K562 (cell line): ENCODE measurements around the gene HEMGN. TPM values are rescaled to one million over a fixed set of nuclear protein-coding genes. Genes with fewer than 3 reads are reported as not detected.

Experiments
- ATAC-seq: fragments of 200-7000 bp; cut with Tn5 transposase; 3 replicates; pipeline ENCODE4 v1.9.1; 2020; ENCODE audit warnings: moderate library complexity
- BruUV-seq: library from RNA; stranded (reverse); fragments of 400-500 nt; replicated peaks from 2 replicates; lab custom pipeline; 2021; lab: Mats Ljungman, UMichigan
- CTCF ChIA-PET: fragments of 300-600 bp; formaldehyde crosslinking; extraction: SDS; loops from one replicate; lab custom pipeline; 2021; ENCODE audit warnings: low intra/inter-chr PET ratio; lab: Yijun Ruan, JAX
- POLR2A ChIA-PET: fragments of 300-600, 350-650 bp; sonication (Branson Sonifier 250); formaldehyde crosslinking; extraction: SDS; loops from one replicate; lab custom pipeline; 2021; ENCODE audit warnings: antibody characterized with exemption, inconsistent platforms; lab: Yijun Ruan, JAX
- DNase-seq, 4 experiments: peaks; one replicate each; pipeline versions ENCODE4 v3.0.0 to v3.0.0-alpha.2; 2011 to 2018; ENCODE audit warnings: low spot score in 3 of 4, mixed read lengths in 3 of 4; ENCODE audit errors: extremely low read depth in 1 of 4
- FAIRE-seq: peaks from 2 replicates; lab custom pipeline; 2011; peaks lifted over from hg19 to GRCh38; lab: Jason Lieb, UNC
- H2AFZ ChIP-seq: 2 replicates; pipeline ENCODE4 v1.6.0; 2011; ENCODE audit warnings: low read depth, low read length, control low read depth, inconsistent platforms
- H3K27ac ChIP-seq: fragments of 200-600 bp; 3 replicates; pipeline ENCODE4 v1.8.0; 2011; ENCODE audit warnings: low read depth, mild to moderate bottlenecking, control low read depth, inconsistent platforms, low read length, moderate library complexity, mixed read lengths; ENCODE audit errors: extremely low read depth
- H3K27me3 ChIP-seq, 2 experiments: fragments of 300-600 bp in 1 of 2; 2 replicates in 1 of 2; 3 replicates in 1 of 2; pipeline versions ENCODE4 v1.6.0 to v1.8.0; 2011; ENCODE audit warnings: inconsistent platforms in 2 of 2, low read length in 2 of 2, mild to moderate bottlenecking in 1 of 2, mixed read lengths in 1 of 2, moderate library complexity in 1 of 2; ENCODE audit not compliant: control insufficient read depth in 2 of 2, insufficient read depth in 2 of 2
- H3K36me3 ChIP-seq: fragments of 300-600 bp; 3 replicates; pipeline ENCODE4 v1.8.0; 2011; ENCODE audit warnings: mild to moderate bottlenecking, low read length, inconsistent platforms; ENCODE audit not compliant: control insufficient read depth, insufficient read depth
- H3K4me1 ChIP-seq, 2 experiments: fragments of 200-600 bp in 1 of 2; replicated peaks in 1 of 2; 2 replicates in 1 of 2; 3 replicates in 1 of 2; pipeline versions ENCODE4 v1.5.1 to v1.8.0; 2011; ENCODE audit warnings: inconsistent platforms in 2 of 2, low read length in 2 of 2, mild to moderate bottlenecking in 1 of 2, mixed read lengths in 1 of 2, moderate library complexity in 1 of 2; ENCODE audit not compliant: control insufficient read depth in 2 of 2, insufficient read depth in 2 of 2
- H3K4me2 ChIP-seq: 2 replicates; pipeline ENCODE4 v1.6.1; 2011; ENCODE audit warnings: low read length, control low read depth, inconsistent platforms, mixed read lengths; ENCODE audit not compliant: insufficient read depth
- H3K4me3 ChIP-seq: fragments of 200-600 bp; sonication (generic), shearing (Covaris generic); 2 replicates; pipeline ENCODE4 v1.5.1; 2016; ENCODE audit warnings: control low read depth, inconsistent platforms
- H3K79me2 ChIP-seq: fragments of 200-600 bp; 3 replicates; pipeline ENCODE4 v1.8.0; 2011; ENCODE audit warnings: low read length, inconsistent platforms; ENCODE audit not compliant: control insufficient read depth, insufficient read depth
- H3K9ac ChIP-seq, 2 experiments: 2 replicates each; pipeline versions ENCODE4 v1.6.0 to v1.6.1; 2011; ENCODE audit warnings: low read depth in 2 of 2, low read length in 2 of 2, control low read depth in 1 of 2, inconsistent platforms in 1 of 2, mild to moderate bottlenecking in 1 of 2, mixed read lengths in 1 of 2; ENCODE audit not compliant: insufficient read depth in 1 of 2
- H3K9me1 ChIP-seq: one replicate; pipeline ENCODE4 v1.6.0; 2011; ENCODE audit warnings: inconsistent platforms, mild to moderate bottlenecking, low read length, moderate library complexity; ENCODE audit not compliant: control insufficient read depth, insufficient read depth
- H3K9me3 ChIP-seq: replicated peaks from 2 replicates; pipeline ENCODE4 v1.5.1; 2011; ENCODE audit warnings: low read depth, low read length, inconsistent platforms; ENCODE audit not compliant: control insufficient read depth, insufficient read depth
- H4K20me1 ChIP-seq: replicated peaks from 2 replicates; pipeline ENCODE4 v1.6.1; 2011; ENCODE audit warnings: low read length, inconsistent platforms, mixed read lengths; ENCODE audit not compliant: control insufficient read depth, insufficient read depth
- BMI1 ChIP-seq: fragments of 150-350 bp; IDR thresholded peaks from 2 replicates; pipeline ENCODE4 v1.6.1; 2014; ENCODE audit warnings: low read length
- DPF2 ChIP-seq: fragments of 450-650 bp; IDR thresholded peaks from 2 replicates; pipeline ENCODE4 v1.6.1; 2016
- MEF2A ChIP-seq: IDR thresholded peaks from 2 replicates; pipeline ENCODE4 v1.6.1; 2011; ENCODE audit warnings: low read depth, mild to moderate bottlenecking, low read length, moderate library complexity; ENCODE audit not compliant: control insufficient read depth
- NEUROD1 ChIP-seq: fragments of 150-350 bp; IDR thresholded peaks from 2 replicates; pipeline ENCODE4 v1.6.1; 2014; ENCODE audit warnings: borderline replicate concordance, low read length, low read depth; ENCODE audit not compliant: partially characterized antibody
- NUFIP1 ChIP-seq: fragments of 450-650 bp; IDR thresholded peaks from 2 replicates; pipeline ENCODE4 v1.6.1; 2018; ENCODE audit not compliant: partially characterized antibody
- RBM15 ChIP-seq: fragments of 200-400 bp; formaldehyde crosslinking; IDR thresholded peaks from 2 replicates; pipeline ENCODE4 v1.6.1; 2018; ENCODE audit warnings: mild to moderate bottlenecking, low read length, moderate library complexity; ENCODE audit not compliant: insufficient read depth
- RHOXF2B ChIP-seq: fragments of 250-450 bp; sonication (Bioruptor Pico); conservative IDR thresholded peaks from 2 replicates; pipeline ENCODE4 v1.5.1; 2021
- ZBTB12 ChIP-seq: fragments of 250-450 bp; sonication (Bioruptor Pico); IDR thresholded peaks from 2 replicates; pipeline ENCODE4 v1.4.0; 2020
- ZFP36 ChIP-seq: fragments of 150-350 bp; IDR thresholded peaks from 2 replicates; pipeline ENCODE4 v1.6.1; 2018; ENCODE audit warnings: low read length, low read depth; ENCODE audit not compliant: partially characterized antibody
- ZFPM2 ChIP-seq: fragments of 250-450 bp; sonication (Bioruptor Pico); IDR thresholded peaks from 2 replicates; pipeline ENCODE4 v1.5.1; 2022; ENCODE audit warnings: mild to moderate bottlenecking
- ZNF146 ChIP-seq: IDR thresholded peaks from one replicate; pipeline ENCODE4 v1.6.1; 2018; ENCODE audit warnings: missing compliant biosample characterization; ENCODE audit not compliant: unreplicated experiment
- ZNF444 ChIP-seq: fragments of 250-450 bp; sonication (Bioruptor Pico); IDR thresholded peaks from 2 replicates; pipeline ENCODE4 v1.4.0; 2020; ENCODE audit warnings: mild to moderate bottlenecking, moderate library complexity
- ZNF589 ChIP-seq: fragments of 200-800 bp; sonication (Bioruptor generic); IDR thresholded peaks from 2 replicates; pipeline ENCODE4 v1.6.1; 2016; ENCODE audit warnings: low read depth, missing genetic modification characterization, missing compliant biosample characterization
- WGBS: fragments of 100-300 bp; shearing (Covaris generic); methylation state at CpG from one replicate; pipeline ENCODE4 v1.1.6; 2016; ENCODE audit warnings: low coverage, mixed read lengths; ENCODE audit not compliant: insufficient coverage; ENCODE audit errors: missing lambda C conversion rate; 5-methylcytosine and 5-hydroxymethylcytosine counted together
- in situ Hi-C: fragments of 300-500 bp; cut with MboI; formaldehyde crosslinking; loops from 4 replicates; pipeline ENCODE4 v1.15.0; 2018; ENCODE audit warnings: inconsistent platforms, mixed read lengths
- intact Hi-C: fragments of 100-400 bp; cut with micrococcal nuclease; formaldehyde crosslinking; loops from 2 replicates; pipeline ENCODE4 v1.14.2; 2022
- polyA plus RNA-seq, 8 experiments: library from polyadenylated mRNA; depleted of rRNA in 4 of 8; stranded (reverse) in 5 of 8; unstranded in 3 of 8; fragments of >200 nt; fragmentation: Nextera tagmentation in 2 of 8; fragmentation: Illumina TruSeq in 1 of 8; extraction: Ambion mirVana in 2 of 8; extraction: Trizol in 1 of 8; gene quantifications; 2 replicates each; pipeline versions ENCODE4 v1.2.1 to v1.2.3, GENCODE V29; 2011 to 2014; ENCODE audit warnings: inconsistent platforms in 1 of 8, missing spikeins in 1 of 8
- total RNA-seq, 7 experiments: library from RNA; depleted of rRNA in 6 of 7; stranded (reverse); fragments of >200 nt in 6 of 7; fragmentation: Illumina TruSeq in 2 of 7; extraction: Trizol in 2 of 7; gene quantifications; 2 replicates each; pipeline versions ENCODE4 v1.2.1 to v1.2.3, GENCODE V29; 2011 to 2021; ENCODE audit warnings: low replicate concordance in 1 of 7
- TF ChIP-seq, protein P1 (sequence below): fragments of 250-450 bp; sonication (Bioruptor Pico); IDR thresholded peaks from 2 replicates; pipeline ENCODE4 v1.9.0; 2021; ENCODE audit warnings: mild to moderate bottlenecking

Gene HEMGN
- total and polyA plus RNA-seq, 9 of the 15 experiments (the other 6 are each of a cell fraction or from before 2014, with no cell fraction given), result 56.3 to 258 (median 137) TPM

- ChIA-PET POLR2A (interaction anchor here (0.6 to 6.2 kb wide), 27 partner anchors 9 to 962 kb away, joined by 3 to 84 read pairs (median 4); partner anchors contain the start of genes HEMGN, TBC1D2 and TRMO), CTCF (interaction anchor here (0.6 to 1.6 kb wide), 4 partner anchors 59 to 1836 kb away, joined by 3 to 7 read pairs (median 5); partner anchors contain the start of gene TRMO)
- H3K27ac ChIP-seq, result peak within 1 kb of the TSS; percentile 99
- no peaks in the 10 kb centered on the region for H3K27me3 ChIP-seq
- BruUV-seq, result no TSS peak
- peak within 1 kb of the TSS; percentile 99 for H3K9ac ChIP-seq
- H4K20me1 ChIP-seq, result peaks cover 12% of the 10 kb centered on the region
- intact Hi-C loops (loop anchor here (1.0 to 5.0 kb wide), 4 partner anchors 22 to 274 kb away; partner anchors contain the start of gene TBC1D2), in situ Hi-C loops (no loop called here)
- peak within 1 kb of the TSS; percentile 75 for H3K4me2 ChIP-seq
- H3K4me3 ChIP-seq, result peak within 1 kb of the TSS; percentile 89
- H3K36me3 ChIP-seq, result peaks cover 20% of the 10 kb centered on the region
- FAIRE-seq (no peak), DNase-seq (peak; percentile 85 to 97 (median 89)), ATAC-seq (peak; percentile 82)
- H2AFZ ChIP-seq, result peak within 1 kb of the TSS; percentile 21; the same call in 1 of the 2 replicates
- WGBS, result under 1% methylated on average over 48 of the region's 105 CpGs
- H3K4me1 ChIP-seq, result peaks cover 33 to 52% of the 10 kb centered on the region in 2 experiments; a peak in 4 of 5 replicates
- H3K9me3 ChIP-seq, result no peaks in the 10 kb centered on the region
- H3K9me1 ChIP-seq, result no peaks in the 10 kb centered on the region
- peaks cover 72% of the 10 kb centered on the region for H3K79me2 ChIP-seq
- TF ChIP-seq ZBTB12, result no peak
- no peak for TF ChIP-seq NUFIP1
- TF ChIP-seq BMI1, result no peak
- peak; percentile 83 for TF ChIP-seq NEUROD1
- no peak for TF ChIP-seq ZFP36
- TF ChIP-seq ZNF589 (CRISPR knock-in tag), result no peak
- TF ChIP-seq ZNF146 (CRISPR knock-in tag), result no peak
- no peak for TF ChIP-seq MEF2A
- no peak for TF ChIP-seq RBM15
- TF ChIP-seq ZNF444 (CRISPR knock-in tag), result no peak; the same call in 1 of the 2 replicates
- TF ChIP-seq DPF2, result no peak
- TF ChIP-seq RHOXF2B (CRISPR knock-in tag), result no peak
- no peak for TF ChIP-seq ZFPM2 (CRISPR knock-in tag)
- TF ChIP-seq, protein P1, sequence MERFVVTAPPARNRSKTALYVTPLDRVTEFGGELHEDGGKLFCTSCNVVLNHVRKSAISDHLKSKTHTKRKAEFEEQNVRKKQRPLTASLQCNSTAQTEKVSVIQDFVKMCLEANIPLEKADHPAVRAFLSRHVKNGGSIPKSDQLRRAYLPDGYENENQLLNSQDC (CRISPR knock-in tag), result peak; percentile 58; the same call in 1 of the 2 replicates
Observed at GRCh38 chr9:97982683-97983588, 45.0 kb upstream of the HEMGN start, which contains the start of gene ANP32B. ANP32B (plus strand) TSS chr9:97983341; CDS start chr9:97983556, 215 bp downstream.
